Tibial nerve (tissue), 4 donors: ENCODE results near the gene ARL8B. TPM values are rescaled to one million over a fixed set of nuclear protein-coding genes. Genes with fewer than 3 reads are reported as not detected.

Experiments used
- DNase-seq, 2 donors: peaks; one replicate each; pipeline ENCODE4 v3.0.0-alpha.2; 2019; ENCODE audit warnings: low spot score in 2 of 2
- H3K27ac ChIP-seq, 4 donors: fragments of 200-600 bp; sonication (generic) in 3 of 4; one replicate each; pipeline ENCODE4 v1.5.1; 2017 to 2019; ENCODE audit warnings: mild to moderate bottlenecking in 1 of 4
- H3K27me3 ChIP-seq, 2 donors: fragments of 200-600 bp; sonication (generic) in 1 of 2; one replicate each; pipeline versions ENCODE4 v1.5.1 to v1.6.0; 2017 to 2019
- H3K36me3 ChIP-seq, 3 donors: fragments of 200-600 bp; sonication (generic); one replicate each; pipeline ENCODE4 v1.5.1; 2018 to 2019
- H3K4me1 ChIP-seq, 4 donors: fragments of 200-600 bp; sonication (generic) in 3 of 4; one replicate each; pipeline ENCODE4 v1.5.1; 2017 to 2019
- H3K4me3 ChIP-seq, 4 donors: fragments of 200-600 bp; sonication (generic) in 3 of 4; one replicate each; pipeline ENCODE4 v1.5.1; 2017 to 2019; ENCODE audit warnings: mild to moderate bottlenecking in 1 of 4, moderate library complexity in 1 of 4
- H3K9me3 ChIP-seq, 4 donors: fragments of 200-600 bp; sonication (generic) in 3 of 4; one replicate each; pipeline ENCODE4 v1.5.1; 2017 to 2019
- CTCF ChIP-seq, 5 experiments: fragments of 200-600 bp in 3 of 5; fragments of 450-650 bp in 2 of 5; sonication (generic) in 3 of 5; IDR thresholded peaks; one replicate each; pipeline ENCODE4 v1.5.1; 2016 to 2019; ENCODE audit warnings: antibody characterized with exemption in 5 of 5, mild to moderate bottlenecking in 3 of 5, moderate library complexity in 2 of 5
- EP300 ChIP-seq, 2 donors: sonication (generic); formaldehyde crosslinking; IDR thresholded peaks; one replicate each; pipeline ENCODE4 v1.6.1; 2017; ENCODE audit warnings: antibody characterized with exemption in 2 of 2, mild to moderate bottlenecking in 1 of 2
- POLR2A ChIP-seq, 2 donors: fragments of 450-650 bp; IDR thresholded peaks; one replicate each; pipeline ENCODE4 v1.6.1; 2017; ENCODE audit warnings: antibody characterized with exemption in 2 of 2, mild to moderate bottlenecking in 2 of 2, moderate library complexity in 2 of 2
- WGBS, 2 donors: methylation state at CpG; one replicate each; pipeline ENCODE4 v1.1.5; 2018; 5-methylcytosine and 5-hydroxymethylcytosine counted together
- total RNA-seq, 4 donors: library from RNA; depleted of rRNA; stranded (reverse); fragments of >200 nt; gene quantifications; one replicate each; pipeline ENCODE4 v1.1.0, GENCODE V29; 2016

The ARL8B gene
- total RNA-seq, 4 donors from 2014 or later = 47.6 to 54.4 (median 49.4) TPM

- WGBS, 2 donors = 68 to 82% methylated on average over 5 of the region's 5 CpGs
- H3K4me3 ChIP-seq = no peak overlapping the region
- peaks cover 0 to 47% (median 20%) of the 10 kb centered on the region in 4 donors for H3K4me1 ChIP-seq
- no peak for TF ChIP-seq EP300 (IDR thresholded peaks at IDR 0.05)
- no peak for TF ChIP-seq POLR2A (IDR thresholded peaks at IDR 0.05)
- no peak for TF ChIP-seq CTCF (IDR thresholded peaks at IDR 0.05)
- H3K36me3 ChIP-seq = peaks cover 0 to 60% (median 7%) of the 10 kb centered on the region in 3 donors
- H3K27me3 ChIP-seq = no peaks in the 10 kb centered on the region
- no peaks in the 10 kb centered on the region for H3K9me3 ChIP-seq
- no peak overlapping the region for H3K27ac ChIP-seq
- DNase-seq = no peak
These were observed 77.1 kb downstream of the ARL8B start for GRCh38 chr3:5198986-5199731.

GRCh38 chr3:5201536-5201935, 79.4 kb downstream of the ARL8B start:
- H3K4me1 ChIP-seq = peaks cover 0 to 24% (median 12%) of the 10 kb centered on the region in 4 donors
- H3K9me3 ChIP-seq = no peaks in the 10 kb centered on the region
- H3K27ac ChIP-seq = no peak overlapping the region
- H3K4me3 ChIP-seq = no peak overlapping the region
- peaks cover 0 to 78% (median 24%) of the 10 kb centered on the region in 3 donors for H3K36me3 ChIP-seq
- 70 to 76% methylated on average over 6 of the region's 6 CpGs for WGBS, 2 donors
- no peak for DNase-seq
- no peaks in the 10 kb centered on the region for H3K27me3 ChIP-seq
- TF ChIP-seq EP300 (IDR thresholded peaks at IDR 0.05) (no peak), POLR2A (IDR thresholded peaks at IDR 0.05) (no peak)

- no peaks in the 10 kb centered on the region for H3K9me3 ChIP-seq
- no peak for DNase-seq
- no peaks in the 10 kb centered on the region for H3K27me3 ChIP-seq
- no peak for TF ChIP-seq EP300 (IDR thresholded peaks at IDR 0.05)
- TF ChIP-seq CTCF (IDR thresholded peaks at IDR 0.05) = no peak
- no peak for TF ChIP-seq POLR2A (IDR thresholded peaks at IDR 0.05)
- 86 to 89% methylated on average over 2 of the region's 2 CpGs for WGBS, 2 donors
- H3K4me1 ChIP-seq = peaks cover 0 to 20% (median 9%) of the 10 kb centered on the region in 4 donors
- H3K27ac ChIP-seq = no peak overlapping the region
- H3K4me3 ChIP-seq = no peak overlapping the region
- H3K36me3 ChIP-seq = peaks cover 0 to 85% (median 24%) of the 10 kb centered on the region in 3 donors
These were observed 80.1 kb downstream of the ARL8B start for GRCh38 chr3:5202222-5202621.

- H3K27ac ChIP-seq = no peak overlapping the region
- H3K4me1 ChIP-seq = no peaks in the 10 kb centered on the region
- no peak for DNase-seq
- H3K27me3 ChIP-seq = no peaks in the 10 kb centered on the region
- peaks cover 0 to 98% (median 47%) of the 10 kb centered on the region in 3 donors for H3K36me3 ChIP-seq
- WGBS, 2 donors = 83% methylated on average over 7 of the region's 7 CpGs
- no peaks in the 10 kb centered on the region for H3K9me3 ChIP-seq
- H3K4me3 ChIP-seq = no peak overlapping the region
- TF ChIP-seq CTCF (IDR thresholded peaks at IDR 0.05) = no peak
- no peak for TF ChIP-seq EP300 (IDR thresholded peaks at IDR 0.05)
- no peak for TF ChIP-seq POLR2A (IDR thresholded peaks at IDR 0.05)
These were observed 83.3 kb downstream of the ARL8B start for GRCh38 chr3:5205165-5205941.

GRCh38 chr3:5210926-5211325, 88.8 kb downstream of the ARL8B start:
- no peaks in the 10 kb centered on the region for H3K27me3 ChIP-seq
- no peak for DNase-seq
- H3K27ac ChIP-seq = no peak overlapping the region
- H3K4me1 ChIP-seq = no peaks in the 10 kb centered on the region
- WGBS, 2 donors = 92 to 96% methylated on average over 5 of the region's 5 CpGs
- TF ChIP-seq POLR2A (IDR thresholded peaks at IDR 0.05) (no peak), EP300 (IDR thresholded peaks at IDR 0.05) (no peak)
- H3K9me3 ChIP-seq = no peaks in the 10 kb centered on the region
- H3K4me3 ChIP-seq = no peak overlapping the region
- peaks cover 2 to 100% (median 39%) of the 10 kb centered on the region in 3 donors for H3K36me3 ChIP-seq
